Progenitor cell of endocrine pancreas (in vitro differentiated cells): ENCODE measurements around the gene RAB35. TPM values are rescaled to one million over a fixed set of nuclear protein-coding genes. Genes with fewer than 3 reads are reported as not detected.
"Not testable (repeated sequence)": the region's sequence is repeated elsewhere in the genome, so short reads cannot be mapped to it uniquely, and the experiment has no call there.

ENCODE experiments used
- DNase-seq: peaks from one replicate; pipeline ENCODE4 v3.0.0; 2021; ENCODE audit warnings: low spot score; ENCODE audit not compliant: unreplicated experiment
- H3K27ac Mint-ChIP-seq: 2 replicates; pipeline ENCODE4 v1.8.0; 2021; ENCODE audit warnings: mild to moderate bottlenecking, moderate library complexity, mixed read lengths
- H3K27me3 Mint-ChIP-seq: 2 replicates; pipeline ENCODE4 v1.8.0; 2021; ENCODE audit warnings: mixed read lengths
- H3K36me3 Mint-ChIP-seq: 2 replicates; pipeline ENCODE4 v1.8.0; 2022; ENCODE audit warnings: mixed read lengths; ENCODE audit not compliant: insufficient read depth
- H3K4me1 Mint-ChIP-seq: 2 replicates; pipeline ENCODE4 v1.8.0; 2021; ENCODE audit warnings: low read depth, mixed read lengths
- H3K4me3 Mint-ChIP-seq: 2 replicates; pipeline ENCODE4 v1.8.0; 2021; ENCODE audit warnings: low read depth, mild to moderate bottlenecking, moderate library complexity, mixed read lengths
- H3K9me3 Mint-ChIP-seq: 2 replicates; pipeline ENCODE4 v1.8.0; 2021; ENCODE audit warnings: low read depth, mixed read lengths
- microRNA-seq: library from miRNA; unstranded; fragments of <30 nt; microRNA quantifications from one replicate; pipeline ENCODE4 v1.1.0, GENCODE V29; 2020; ENCODE audit warnings: borderline number of aligned reads; ENCODE audit not compliant: unreplicated experiment
- total RNA-seq: library from RNA; stranded (reverse); gene quantifications from 2 replicates; pipeline ENCODE4 v1.2.1, GENCODE V29; 2021
- TF ChIP-seq, protein P1 (sequence below): fragments of 200-600 bp; sonication (generic); IDR thresholded peaks from one replicate; pipeline ENCODE4 v1.5.0; 2021; ENCODE audit warnings: antibody characterized with exemption, mild to moderate bottlenecking; ENCODE audit not compliant: unreplicated experiment

Gene RAB35
- total RNA-seq, 1 donor from 2014 or later = 36.7 TPM

DNA sequence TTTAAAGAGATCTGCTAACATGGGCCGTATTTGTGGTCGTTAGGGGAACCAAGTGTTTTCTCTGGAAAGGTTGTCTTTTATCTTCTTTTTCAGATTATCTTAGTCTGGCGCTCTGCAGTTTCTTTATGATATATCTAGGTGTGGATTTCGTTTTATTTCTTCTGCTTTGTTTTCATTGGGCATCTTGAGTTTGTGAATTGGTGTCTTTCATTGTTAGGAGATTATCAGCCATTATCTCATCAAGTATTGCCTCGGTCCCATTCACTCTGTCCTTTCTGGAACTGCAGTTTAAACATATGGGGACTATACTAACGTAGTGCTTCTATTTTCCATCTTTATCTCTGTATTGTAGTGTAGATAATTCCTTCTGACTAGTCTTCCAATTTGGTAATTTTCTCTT is 67.1 kb downstream of the RAB35 start:
- no peak for DNase-seq
- TF ChIP-seq, protein P1, sequence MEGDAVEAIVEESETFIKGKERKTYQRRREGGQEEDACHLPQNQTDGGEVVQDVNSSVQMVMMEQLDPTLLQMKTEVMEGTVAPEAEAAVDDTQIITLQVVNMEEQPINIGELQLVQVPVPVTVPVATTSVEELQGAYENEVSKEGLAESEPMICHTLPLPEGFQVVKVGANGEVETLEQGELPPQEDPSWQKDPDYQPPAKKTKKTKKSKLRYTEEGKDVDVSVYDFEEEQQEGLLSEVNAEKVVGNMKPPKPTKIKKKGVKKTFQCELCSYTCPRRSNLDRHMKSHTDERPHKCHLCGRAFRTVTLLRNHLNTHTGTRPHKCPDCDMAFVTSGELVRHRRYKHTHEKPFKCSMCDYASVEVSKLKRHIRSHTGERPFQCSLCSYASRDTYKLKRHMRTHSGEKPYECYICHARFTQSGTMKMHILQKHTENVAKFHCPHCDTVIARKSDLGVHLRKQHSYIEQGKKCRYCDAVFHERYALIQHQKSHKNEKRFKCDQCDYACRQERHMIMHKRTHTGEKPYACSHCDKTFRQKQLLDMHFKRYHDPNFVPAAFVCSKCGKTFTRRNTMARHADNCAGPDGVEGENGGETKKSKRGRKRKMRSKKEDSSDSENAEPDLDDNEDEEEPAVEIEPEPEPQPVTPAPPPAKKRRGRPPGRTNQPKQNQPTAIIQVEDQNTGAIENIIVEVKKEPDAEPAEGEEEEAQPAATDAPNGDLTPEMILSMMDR = no peak
- Mint-ChIP-seq H3K27me3 (peaks cover 3% of the 10 kb centered on the region), H3K4me1 (no peaks in the 10 kb centered on the region), H3K4me3 (no peak overlapping the region), H3K9me3 (peaks cover 5% of the 10 kb centered on the region), H3K27ac (no peak overlapping the region), H3K36me3 (peaks cover 2% of the 10 kb centered on the region)

DNA sequence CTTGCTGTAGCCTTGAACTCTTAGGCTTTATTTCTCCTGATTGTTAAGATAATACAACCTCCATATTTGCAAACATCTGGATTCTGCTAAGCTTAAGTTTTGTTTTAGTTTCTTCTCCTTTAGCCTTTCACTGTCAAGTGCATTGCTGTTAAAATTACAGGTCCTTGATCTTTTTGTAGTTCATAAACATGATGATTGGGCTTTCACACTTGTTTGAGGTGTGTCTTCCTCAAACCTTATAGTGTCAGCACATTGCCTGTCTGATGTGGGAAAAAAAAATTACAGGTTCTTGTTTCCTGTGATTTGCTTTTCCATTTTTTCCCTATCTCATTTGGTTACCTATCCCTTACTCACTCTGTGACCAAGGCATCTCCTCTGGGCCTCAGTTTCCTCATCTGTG is 68.3 kb downstream of the RAB35 start:
- TF ChIP-seq, protein P1 = no peak
- Mint-ChIP-seq H3K4me1 (no peaks in the 10 kb centered on the region), H3K4me3 (no peak overlapping the region), H3K36me3 (peaks cover 2% of the 10 kb centered on the region), H3K9me3 (peaks cover 5% of the 10 kb centered on the region), H3K27me3 (peaks cover 3% of the 10 kb centered on the region), H3K27ac (no peak overlapping the region)
- no peak for DNase-seq

DNA sequence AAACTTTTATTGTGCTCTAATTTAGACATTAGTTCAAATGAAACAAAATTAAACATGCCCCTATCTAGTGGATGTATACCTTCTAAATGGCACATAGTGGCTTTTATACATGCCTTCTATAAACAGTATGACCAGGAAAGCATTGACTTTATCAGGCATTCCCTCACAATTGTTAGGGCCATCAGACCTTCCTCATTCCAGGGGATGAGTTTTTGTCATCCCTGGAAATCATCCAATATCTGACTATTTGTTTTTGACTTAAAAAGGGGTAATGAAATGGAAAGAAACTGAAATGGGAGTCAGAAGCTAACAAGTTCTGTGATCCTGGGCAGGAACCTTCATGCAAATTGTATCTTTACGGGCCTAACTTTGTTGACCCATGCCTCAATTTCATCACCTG is 69.5 kb downstream of the RAB35 start:
- TF ChIP-seq, protein P1 = no peak
- Mint-ChIP-seq H3K27ac (no peak overlapping the region), H3K4me1 (no peaks in the 10 kb centered on the region), H3K27me3 (peaks cover 3% of the 10 kb centered on the region), H3K4me3 (no peak overlapping the region), H3K9me3 (peaks cover 3% of the 10 kb centered on the region), H3K36me3 (no peaks in the 10 kb centered on the region)
- DNase-seq = no peak

DNA sequence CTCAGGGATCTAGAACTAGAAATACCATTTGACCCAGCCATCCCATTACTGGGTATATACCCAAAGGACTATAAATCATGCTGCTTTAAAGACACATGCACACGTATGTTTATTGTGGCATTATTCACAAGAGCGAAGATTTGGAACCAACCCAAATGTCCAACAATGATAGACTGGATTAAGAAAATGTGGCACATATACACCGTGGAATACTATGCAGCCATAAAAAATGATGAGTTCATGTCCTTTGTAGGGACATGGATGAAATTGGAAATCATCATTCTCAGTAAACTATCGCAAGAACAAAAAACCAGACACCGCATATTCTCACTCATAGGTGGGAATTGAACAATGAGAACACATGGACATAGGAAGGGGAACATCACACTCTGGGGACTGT is 71.2 kb downstream of the RAB35 start:
- H3K9me3 Mint-ChIP-seq, H3K4me3 Mint-ChIP-seq, H3K27me3 Mint-ChIP-seq, H3K36me3 Mint-ChIP-seq, H3K27ac Mint-ChIP-seq, DNase-seq, H3K4me1 Mint-ChIP-seq: not testable (repeated sequence)

Small RNA genes within 50 kb of the gene (microRNA-seq; reads per million reads assigned to microRNA genes)
- not detected for gene MIR4498

Other genes with a start within 250 kb of the RAB35 start
- 40.8 and 44.1 TPM in 2 replicates for gene CIT, start 239.4 kb downstream of the RAB35 start, total RNA-seq
- gene BICDL1, start 127.5 kb downstream of the RAB35 start, total RNA-seq = 11.1 and 11.7 TPM in 2 replicates
- gene GCN1, start 78.0 kb upstream of the RAB35 start, total RNA-seq = 117 and 131 TPM in 2 replicates
- 2,127 and 2,195 TPM in 2 replicates for gene RPLP0, start 84.4 kb upstream of the RAB35 start, total RNA-seq
- 71.4 and 71.8 TPM in 2 replicates for gene PXN, start 149.0 kb upstream of the RAB35 start, total RNA-seq
- gene RNU4-2, start 175.2 kb upstream of the RAB35 start, total RNA-seq = 8,238 and 8,322 TPM in 2 replicates
- 6,474 and 7,038 TPM in 2 replicates for gene RNU4-1, start 176.5 kb upstream of the RAB35 start, total RNA-seq
- 4.5 and 4.9 TPM in 2 replicates for gene SIRT4, start 185.6 kb upstream of the RAB35 start, total RNA-seq
- gene PLA2G1B, start 211.0 kb upstream of the RAB35 start, total RNA-seq = 0.60 TPM in 1 of 2 replicates, not detected in the other